Cardiac fibroblast (primary cell): Measurements from ENCODE around the gene PHLDB2.

Experiments used
- DNase-seq, 2 donors: peaks; one replicate each; pipeline versions ENCODE4 v3.0.0 to v3.0.0-alpha.2; 2010; ENCODE audit warnings: low read depth in 2 of 2
- H3K4me3 ChIP-seq, 2 donors: replicated peaks in 1 of 2; 1 replicate in 1 of 2; 2 replicates in 1 of 2; pipeline ENCODE4 v1.5.1; 2011; ENCODE audit warnings: low read depth in 2 of 2, low read length in 2 of 2, mild to moderate bottlenecking in 2 of 2, moderate library complexity in 1 of 2
- CTCF ChIP-seq: IDR thresholded peaks from one replicate; pipeline ENCODE4 v1.5.1; 2011; ENCODE audit warnings: low read depth, mild to moderate bottlenecking, low read length, inconsistent platforms

The PHLDB2 gene

GRCh38 chr3:112017091-112017490 lies 158.0 kb downstream of the PHLDB2 start:
- TF ChIP-seq CTCF, result no peak
- no peak overlapping the region for H3K4me3 ChIP-seq
- DNase-seq, result peak in 1 of 2 donors; percentile 46

GRCh38 chr3:112018712-112019111 lies 159.6 kb downstream of the PHLDB2 start:
- H3K4me3 ChIP-seq, result no peak overlapping the region
- no peak for DNase-seq
- TF ChIP-seq CTCF, result no peak

- no peak for DNase-seq
- no peak for TF ChIP-seq CTCF
- H3K4me3 ChIP-seq, result no peak overlapping the region
Observed at GRCh38 chr3:112019716-112020115, 160.7 kb downstream of the PHLDB2 start.

GRCh38 chr3:112020674-112021085 lies 161.6 kb downstream of the PHLDB2 start:
- no peak for TF ChIP-seq CTCF
- no peak for DNase-seq
- no peak overlapping the region for H3K4me3 ChIP-seq
